Measurements from ENCODE around the gene ECEL1.

The ECEL1 gene

DNA sequence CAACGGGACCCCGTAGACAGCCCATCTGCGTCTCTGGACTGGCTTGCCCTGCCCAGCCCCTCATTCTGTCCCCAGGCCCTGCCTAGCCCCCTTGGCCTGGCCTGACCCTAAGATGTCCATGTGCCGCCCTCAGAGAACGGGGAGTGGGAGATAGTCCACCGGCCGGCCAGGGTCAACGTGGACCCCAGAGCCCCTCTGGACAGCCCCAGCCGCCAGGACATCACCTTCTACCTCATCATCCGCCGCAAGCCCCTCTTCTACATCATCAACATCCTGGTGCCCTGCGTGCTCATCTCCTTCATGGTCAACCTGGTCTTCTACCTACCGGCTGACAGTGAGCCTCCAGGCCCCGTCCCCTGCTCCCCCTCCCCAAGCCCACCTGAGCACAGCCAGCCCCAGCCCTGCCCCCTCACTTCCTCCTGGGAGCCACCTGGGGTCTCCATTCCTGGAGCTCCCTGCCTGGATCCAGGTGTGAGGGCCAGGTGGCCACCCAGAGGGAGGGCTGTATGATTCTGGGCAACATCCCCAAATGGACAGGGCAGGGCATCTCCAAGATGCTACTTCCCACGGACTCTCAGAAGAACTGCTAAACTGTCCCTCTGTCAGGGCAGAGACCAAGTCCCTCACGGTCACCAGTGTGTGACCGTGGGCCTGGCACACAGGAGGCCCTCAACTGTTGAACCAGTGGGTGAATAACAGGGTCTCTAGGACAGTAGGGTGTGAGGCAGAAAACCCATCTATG is 42.3 kb upstream of the ECEL1 start:
- no peaks in the 10 kb centered on the region for H3K27me3 ChIP-seq (ENCODE audit: insufficient read depth, low read length)
- no peak overlapping the region for H2AFZ ChIP-seq (ENCODE audit: low read length, unreplicated experiment)
- H3K36me3 ChIP-seq (ENCODE audit: insufficient read depth, low read length) = no peaks in the 10 kb centered on the region
- H3K4me3 ChIP-seq (ENCODE audit: low read depth, low read length) = no peak overlapping the region
- no peak overlapping the region for H3K27ac ChIP-seq (ENCODE audit: low read depth, low read length)
- H3K79me2 ChIP-seq (ENCODE audit: control insufficient read depth, insufficient read depth, low read length, unreplicated experiment) = no peaks in the 10 kb centered on the region
- no peaks in the 10 kb centered on the region for H3K4me1 ChIP-seq (ENCODE audit: control insufficient read depth, insufficient read depth, low read length, unreplicated experiment)

DNA sequence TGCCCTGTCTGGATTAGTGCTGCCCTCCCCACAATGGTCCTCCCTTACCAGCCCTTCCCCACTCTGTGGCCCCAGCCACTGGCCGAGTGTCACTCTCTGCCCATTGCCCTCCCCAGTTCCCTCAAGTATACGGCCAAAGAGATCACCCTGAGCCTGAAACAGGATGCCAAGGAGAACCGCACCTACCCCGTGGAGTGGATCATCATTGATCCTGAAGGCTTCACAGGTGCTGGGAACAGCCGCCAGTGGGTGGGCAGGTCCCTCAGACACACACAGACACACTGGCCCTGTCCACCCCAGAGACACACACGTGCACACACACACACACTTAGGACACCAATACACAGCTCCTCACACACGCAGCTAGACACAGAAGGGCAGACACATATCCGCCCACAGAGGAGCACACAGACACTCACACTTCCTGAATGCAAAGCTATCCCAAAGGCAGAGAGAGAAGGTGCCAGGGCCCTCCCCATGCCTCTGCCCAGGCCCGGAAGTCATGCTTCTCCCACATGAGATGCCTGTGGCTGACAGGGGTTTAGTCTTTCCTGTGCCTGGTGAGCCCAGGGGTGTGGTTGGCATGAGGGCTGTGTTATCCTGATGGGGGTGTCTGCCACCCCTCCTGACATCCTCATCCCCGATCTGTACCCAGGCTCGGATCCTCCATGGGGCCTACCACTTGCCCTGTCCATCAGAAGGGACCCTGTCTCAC is 41.3 kb upstream of the ECEL1 start:
- peaks cover 8% of the 10 kb centered on the region for H3K27me3 ChIP-seq (ENCODE audit: insufficient read depth, low read length)
- no peaks in the 10 kb centered on the region for H3K36me3 ChIP-seq (ENCODE audit: insufficient read depth, low read length)
- H3K4me1 ChIP-seq (ENCODE audit: control insufficient read depth, insufficient read depth, low read length, unreplicated experiment) = no peaks in the 10 kb centered on the region
- no peak overlapping the region for H3K4me3 ChIP-seq (ENCODE audit: low read depth, low read length)
- H3K79me2 ChIP-seq (ENCODE audit: control insufficient read depth, insufficient read depth, low read length, unreplicated experiment) = no peaks in the 10 kb centered on the region
- H2AFZ ChIP-seq (ENCODE audit: low read length, unreplicated experiment) = no peak overlapping the region
- no peak overlapping the region for H3K27ac ChIP-seq (ENCODE audit: low read depth, low read length)

DNA sequence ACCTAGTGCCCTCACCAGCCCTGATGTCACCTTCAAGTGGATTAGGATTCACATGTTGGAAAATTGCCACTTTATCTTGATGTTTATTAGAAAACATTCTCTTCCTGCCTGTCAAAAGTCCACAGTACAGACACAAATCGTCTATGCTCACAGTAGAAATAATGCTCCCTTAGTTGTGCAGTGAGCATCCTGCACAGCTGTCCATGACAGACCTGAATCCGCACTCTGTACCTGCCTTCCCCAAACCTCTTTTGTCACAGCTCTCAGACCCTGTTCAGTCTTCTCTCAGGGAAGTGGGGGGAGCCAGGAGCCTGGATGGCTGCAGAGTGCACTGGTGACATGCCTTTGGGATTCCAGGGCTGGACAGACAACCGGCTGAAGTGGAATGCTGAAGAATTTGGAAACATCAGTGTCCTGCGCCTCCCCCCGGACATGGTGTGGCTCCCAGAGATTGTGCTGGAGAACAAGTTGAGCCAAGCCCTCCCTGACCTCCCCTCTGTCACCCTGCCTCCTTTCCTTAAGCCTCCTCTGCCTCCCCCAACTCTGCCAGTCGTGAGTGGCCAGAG is 40.4 kb upstream of the ECEL1 start:
- H3K4me1 ChIP-seq (ENCODE audit: control insufficient read depth, insufficient read depth, low read length, unreplicated experiment) = no peaks in the 10 kb centered on the region
- H3K36me3 ChIP-seq (ENCODE audit: insufficient read depth, low read length) = no peaks in the 10 kb centered on the region
- no peak overlapping the region for H3K4me3 ChIP-seq (ENCODE audit: low read depth, low read length)
- H2AFZ ChIP-seq (ENCODE audit: low read length, unreplicated experiment) = no peak overlapping the region
- no peaks in the 10 kb centered on the region for H3K79me2 ChIP-seq (ENCODE audit: control insufficient read depth, insufficient read depth, low read length, unreplicated experiment)
- no peak overlapping the region for H3K27ac ChIP-seq (ENCODE audit: low read depth, low read length)
- peaks cover 17% of the 10 kb centered on the region for H3K27me3 ChIP-seq (ENCODE audit: insufficient read depth, low read length)

- peaks cover 31% of the 10 kb centered on the region for H3K27me3 ChIP-seq (ENCODE audit: insufficient read depth, low read length)
Observed at GRCh38 chr2:232526372-232526941, 38.8 kb upstream of the ECEL1 start.

DNA sequence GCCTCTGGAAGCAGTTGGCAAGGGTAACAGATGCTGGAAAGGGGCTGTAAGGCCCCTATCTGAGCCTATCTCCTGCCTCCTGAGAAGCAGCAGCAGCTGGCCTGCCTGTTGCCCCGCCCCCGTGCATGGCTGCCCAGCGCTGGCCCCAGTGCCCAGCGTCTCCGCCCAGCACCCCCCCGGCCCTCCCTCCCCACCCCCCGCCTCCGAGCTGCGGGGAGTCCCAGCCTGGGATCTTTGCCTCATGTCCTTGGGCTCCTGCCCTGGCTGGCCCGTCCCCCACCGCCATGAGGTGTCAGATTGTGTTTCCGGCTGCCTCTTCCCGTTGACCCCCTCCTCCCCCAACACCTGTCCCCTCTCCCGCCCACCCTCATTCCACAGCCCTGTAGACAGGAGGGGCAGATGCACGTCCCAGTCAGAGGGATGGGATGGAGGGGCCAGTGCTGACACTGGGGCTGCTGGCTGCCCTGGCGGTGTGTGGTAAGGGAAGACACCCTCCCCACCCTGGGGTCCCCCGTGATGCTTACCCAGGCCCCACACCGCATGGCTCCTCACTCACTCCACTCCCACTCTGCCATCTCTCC is 38.2 kb upstream of the ECEL1 start, which contains the start of gene CHRND:
Gene CHRND (plus strand): TSS at position 370 of the 581 bp plus-strand sequence. CDS start 56 bp downstream, at position 426.
- H3K4me1 ChIP-seq (ENCODE audit: control insufficient read depth, insufficient read depth, low read length, unreplicated experiment) = no peaks in the 10 kb centered on the region
- H3K79me2 ChIP-seq (ENCODE audit: control insufficient read depth, insufficient read depth, low read length, unreplicated experiment) = no peaks in the 10 kb centered on the region
- peaks cover 37% of the 10 kb centered on the region for H3K27me3 ChIP-seq (ENCODE audit: insufficient read depth, low read length)
- no peak within 1 kb of the TSS for H2AFZ ChIP-seq (ENCODE audit: low read length, unreplicated experiment)
- H3K36me3 ChIP-seq (ENCODE audit: insufficient read depth, low read length) = no peaks in the 10 kb centered on the region
- H3K4me3 ChIP-seq (ENCODE audit: low read depth, low read length) = no peak within 1 kb of the TSS
- H3K27ac ChIP-seq (ENCODE audit: low read depth, low read length) = no peak within 1 kb of the TSS

More at GRCh38 chr2:232526372-232526941, 38.8 kb upstream of the ECEL1 start:
- no peak overlapping the region for H3K4me3 ChIP-seq (ENCODE audit: low read depth, low read length)
- no peaks in the 10 kb centered on the region for H3K36me3 ChIP-seq (ENCODE audit: insufficient read depth, low read length)
- H3K79me2 ChIP-seq (ENCODE audit: control insufficient read depth, insufficient read depth, low read length, unreplicated experiment) = no peaks in the 10 kb centered on the region
- no peaks in the 10 kb centered on the region for H3K4me1 ChIP-seq (ENCODE audit: control insufficient read depth, insufficient read depth, low read length, unreplicated experiment)
- no peak overlapping the region for H2AFZ ChIP-seq (ENCODE audit: low read length, unreplicated experiment)
- no peak overlapping the region for H3K27ac ChIP-seq (ENCODE audit: low read depth, low read length)

DNA sequence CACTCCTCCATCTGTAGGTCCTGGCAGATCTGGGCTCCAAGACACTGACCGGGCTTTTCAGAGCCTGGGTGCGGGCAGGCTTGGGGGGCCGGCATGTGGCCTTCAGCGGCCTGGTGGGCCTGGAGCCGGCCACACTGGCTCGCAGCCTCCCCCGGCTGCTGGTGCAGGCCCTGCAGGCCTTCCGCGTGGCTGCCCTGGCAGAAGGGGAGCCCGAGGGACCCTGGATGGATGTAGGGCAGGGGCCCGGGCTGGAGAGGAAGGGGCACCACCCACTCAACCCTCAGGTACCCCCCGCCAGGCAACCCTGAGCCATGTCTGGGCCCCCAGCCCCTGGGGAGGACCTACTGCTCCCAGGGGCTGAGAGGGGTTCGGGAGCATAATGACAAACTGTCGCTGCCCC is 37.6 kb upstream of the ECEL1 start:
- no peaks in the 10 kb centered on the region for H3K36me3 ChIP-seq (ENCODE audit: insufficient read depth, low read length)
- no peak overlapping the region for H3K4me3 ChIP-seq (ENCODE audit: low read depth, low read length)
- peaks cover 44% of the 10 kb centered on the region for H3K27me3 ChIP-seq (ENCODE audit: insufficient read depth, low read length)
- no peaks in the 10 kb centered on the region for H3K4me1 ChIP-seq (ENCODE audit: control insufficient read depth, insufficient read depth, low read length, unreplicated experiment)
- H3K27ac ChIP-seq (ENCODE audit: low read depth, low read length) = no peak overlapping the region
- no peak overlapping the region for H2AFZ ChIP-seq (ENCODE audit: low read length, unreplicated experiment)
- no peaks in the 10 kb centered on the region for H3K79me2 ChIP-seq (ENCODE audit: control insufficient read depth, insufficient read depth, low read length, unreplicated experiment)

DNA sequence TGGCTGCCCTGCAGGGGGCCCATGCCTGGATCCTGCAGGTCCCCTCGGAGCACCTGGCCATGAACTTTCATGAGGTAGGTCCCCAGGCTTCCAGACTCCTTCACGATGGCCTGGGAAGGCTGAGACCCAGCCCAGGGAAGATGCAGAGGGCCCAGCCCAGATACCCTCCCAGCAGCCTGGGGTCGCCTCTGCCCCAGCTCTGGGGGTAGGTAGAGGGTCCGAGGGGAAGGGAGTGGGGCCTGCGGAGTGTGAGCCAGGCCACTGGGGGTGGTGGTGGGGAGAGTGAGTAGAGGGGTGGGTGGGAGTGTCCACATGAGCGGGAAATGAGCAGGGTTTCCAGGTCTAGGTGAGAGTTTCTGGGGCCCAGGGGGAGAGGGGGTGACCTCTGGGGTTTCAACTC is 37.1 kb upstream of the ECEL1 start:
- no peak overlapping the region for H3K4me3 ChIP-seq (ENCODE audit: low read depth, low read length)
- no peaks in the 10 kb centered on the region for H3K4me1 ChIP-seq (ENCODE audit: control insufficient read depth, insufficient read depth, low read length, unreplicated experiment)
- no peaks in the 10 kb centered on the region for H3K36me3 ChIP-seq (ENCODE audit: insufficient read depth, low read length)
- no peak overlapping the region for H3K27ac ChIP-seq (ENCODE audit: low read depth, low read length)
- no peaks in the 10 kb centered on the region for H3K79me2 ChIP-seq (ENCODE audit: control insufficient read depth, insufficient read depth, low read length, unreplicated experiment)
- no peak overlapping the region for H2AFZ ChIP-seq (ENCODE audit: low read length, unreplicated experiment)
- peaks cover 48% of the 10 kb centered on the region for H3K27me3 ChIP-seq (ENCODE audit: insufficient read depth, low read length)

- peak overlapping the region; percentile 57 for H3K4me3 ChIP-seq (ENCODE audit: low read depth, low read length)
- H2AFZ ChIP-seq (ENCODE audit: low read length, unreplicated experiment) = no peak overlapping the region
- H3K4me1 ChIP-seq (ENCODE audit: control insufficient read depth, insufficient read depth, low read length, unreplicated experiment) = no peaks in the 10 kb centered on the region
- no peaks in the 10 kb centered on the region for H3K79me2 ChIP-seq (ENCODE audit: control insufficient read depth, insufficient read depth, low read length, unreplicated experiment)
- no peaks in the 10 kb centered on the region for H3K36me3 ChIP-seq (ENCODE audit: insufficient read depth, low read length)
- peaks cover 56% of the 10 kb centered on the region for H3K27me3 ChIP-seq (ENCODE audit: insufficient read depth, low read length)
- H3K27ac ChIP-seq (ENCODE audit: low read depth, low read length) = no peak overlapping the region
Observed at GRCh38 chr2:232523682-232524597, 36.3 kb upstream of the ECEL1 start.

GRCh38 chr2:232523402-232523681 is 35.7 kb upstream of the ECEL1 start:
- H3K79me2 ChIP-seq (ENCODE audit: control insufficient read depth, insufficient read depth, low read length, unreplicated experiment) = no peaks in the 10 kb centered on the region
- H3K27ac ChIP-seq (ENCODE audit: low read depth, low read length) = no peak overlapping the region
- no peaks in the 10 kb centered on the region for H3K4me1 ChIP-seq (ENCODE audit: control insufficient read depth, insufficient read depth, low read length, unreplicated experiment)
- H3K4me3 ChIP-seq (ENCODE audit: low read depth, low read length) = peak overlapping the region; percentile 57
- H3K27me3 ChIP-seq (ENCODE audit: insufficient read depth, low read length) = peaks cover 60% of the 10 kb centered on the region
- H2AFZ ChIP-seq (ENCODE audit: low read length, unreplicated experiment) = no peak overlapping the region
- H3K36me3 ChIP-seq (ENCODE audit: insufficient read depth, low read length) = no peaks in the 10 kb centered on the region

All from ACC112 (cell line).